Lower leg skin (tissue), 4 donors: ENCODE measurements around the gene EFCAB11. TPM values are rescaled to one million over a fixed set of nuclear protein-coding genes. Genes with fewer than 3 reads are reported as not detected.

Experiments used
- DNase-seq, 2 donors: peaks; one replicate each; pipeline ENCODE4 v3.0.0-alpha.2; 2019; ENCODE audit warnings: low spot score in 2 of 2
- H3K4me3 ChIP-seq: fragments of 200-600 bp; sonication (generic); 2 replicates; pipeline ENCODE4 v1.5.1; 2017; ENCODE audit warnings: mild to moderate bottlenecking, low read depth; ENCODE audit not compliant: poor library complexity, severe bottlenecking
- POLR2A ChIP-seq, 2 donors: fragments of 450-650 bp; IDR thresholded peaks; one replicate each; pipeline ENCODE4 v1.6.1; 2016 to 2017; ENCODE audit warnings: antibody characterized with exemption in 2 of 2, mild to moderate bottlenecking in 1 of 2, moderate library complexity in 1 of 2
- WGBS, 2 donors: methylation state at CpG; one replicate each; pipeline ENCODE4 v1.1.5; 2018; 5-methylcytosine and 5-hydroxymethylcytosine counted together
- intact Hi-C: fragments of 100-400 bp; cut with DNase I; formaldehyde crosslinking; loops from one replicate; pipeline ENCODE4 v1.15.0; 2023; ENCODE audit warnings: low total_unique reads
- total RNA-seq, 4 donors: library from RNA; depleted of rRNA; stranded (reverse); fragments of >200 nt; gene quantifications; one replicate each; pipeline ENCODE4 v1.1.0, GENCODE V29; 2016
- TF ChIP-seq, protein P1 (sequence below), 3 donors: fragments of 450-650 bp; IDR thresholded peaks; one replicate each; pipeline ENCODE4 v1.5.1; 2016; ENCODE audit warnings: antibody characterized with exemption in 3 of 3, mild to moderate bottlenecking in 3 of 3, moderate library complexity in 2 of 3

The EFCAB11 gene
- total RNA-seq, 4 donors from 2014 or later, result 2.6 to 9.6 (median 4.7) TPM

DNA sequence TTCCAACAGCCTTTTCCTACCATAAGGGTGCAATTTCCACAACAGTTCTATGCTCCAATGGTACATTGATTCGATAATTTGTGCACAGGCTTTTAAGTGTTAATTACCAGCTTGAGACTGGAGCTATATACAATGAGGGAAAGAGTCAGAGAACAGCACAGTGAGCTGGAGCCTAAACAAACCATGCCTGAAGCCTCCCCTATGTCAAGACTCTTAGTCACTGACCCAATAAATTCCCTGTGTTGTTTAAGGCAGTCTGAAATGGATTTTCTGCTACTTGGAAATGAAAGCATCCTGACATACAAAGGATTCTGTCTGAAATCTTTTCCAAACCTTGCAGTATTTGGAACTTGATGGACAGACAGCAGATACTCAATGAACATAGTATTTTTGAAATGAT lies 149.0 kb downstream of the EFCAB11 start:
- WGBS, 2 donors, result 95 to 100% methylated on average over 1 of the region's 1 CpG
- intact Hi-C loops, result no loop called here
- DNase-seq, result no peak
- H3K4me3 ChIP-seq, result no peak overlapping the region
- TF ChIP-seq, protein P1, sequence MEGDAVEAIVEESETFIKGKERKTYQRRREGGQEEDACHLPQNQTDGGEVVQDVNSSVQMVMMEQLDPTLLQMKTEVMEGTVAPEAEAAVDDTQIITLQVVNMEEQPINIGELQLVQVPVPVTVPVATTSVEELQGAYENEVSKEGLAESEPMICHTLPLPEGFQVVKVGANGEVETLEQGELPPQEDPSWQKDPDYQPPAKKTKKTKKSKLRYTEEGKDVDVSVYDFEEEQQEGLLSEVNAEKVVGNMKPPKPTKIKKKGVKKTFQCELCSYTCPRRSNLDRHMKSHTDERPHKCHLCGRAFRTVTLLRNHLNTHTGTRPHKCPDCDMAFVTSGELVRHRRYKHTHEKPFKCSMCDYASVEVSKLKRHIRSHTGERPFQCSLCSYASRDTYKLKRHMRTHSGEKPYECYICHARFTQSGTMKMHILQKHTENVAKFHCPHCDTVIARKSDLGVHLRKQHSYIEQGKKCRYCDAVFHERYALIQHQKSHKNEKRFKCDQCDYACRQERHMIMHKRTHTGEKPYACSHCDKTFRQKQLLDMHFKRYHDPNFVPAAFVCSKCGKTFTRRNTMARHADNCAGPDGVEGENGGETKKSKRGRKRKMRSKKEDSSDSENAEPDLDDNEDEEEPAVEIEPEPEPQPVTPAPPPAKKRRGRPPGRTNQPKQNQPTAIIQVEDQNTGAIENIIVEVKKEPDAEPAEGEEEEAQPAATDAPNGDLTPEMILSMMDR (IDR thresholded peaks at IDR 0.05), result no peak
- TF ChIP-seq POLR2A (IDR thresholded peaks at IDR 0.05), result no peak

DNA sequence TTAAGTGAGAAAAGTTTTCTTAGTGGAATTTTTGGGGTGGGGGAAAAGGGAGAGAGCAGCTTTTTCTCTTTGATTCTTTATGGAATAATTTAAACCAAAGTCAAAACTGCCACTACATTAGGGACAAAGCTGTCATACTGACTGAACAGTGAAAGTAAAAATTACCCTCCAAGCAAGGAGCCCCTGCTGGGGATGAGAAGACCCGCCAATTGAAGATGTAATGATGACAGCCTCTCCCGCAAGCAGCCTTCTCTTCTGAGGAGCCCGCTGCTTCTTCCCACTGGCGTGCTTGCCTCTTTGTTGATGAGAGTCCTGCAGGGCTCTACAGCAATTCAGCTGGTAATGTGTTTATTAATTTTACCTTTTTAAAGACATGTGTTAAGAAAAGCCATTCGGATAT lies 151.0 kb downstream of the EFCAB11 start:
- WGBS, 2 donors, result 93 to 95% methylated on average over 5 of the region's 5 CpGs
- no peak overlapping the region for H3K4me3 ChIP-seq
- DNase-seq, result no peak
- no peak for TF ChIP-seq POLR2A (IDR thresholded peaks at IDR 0.05)
- TF ChIP-seq, protein P1 (IDR thresholded peaks at IDR 0.05), result no peak
- intact Hi-C loops, result no loop called here

DNA sequence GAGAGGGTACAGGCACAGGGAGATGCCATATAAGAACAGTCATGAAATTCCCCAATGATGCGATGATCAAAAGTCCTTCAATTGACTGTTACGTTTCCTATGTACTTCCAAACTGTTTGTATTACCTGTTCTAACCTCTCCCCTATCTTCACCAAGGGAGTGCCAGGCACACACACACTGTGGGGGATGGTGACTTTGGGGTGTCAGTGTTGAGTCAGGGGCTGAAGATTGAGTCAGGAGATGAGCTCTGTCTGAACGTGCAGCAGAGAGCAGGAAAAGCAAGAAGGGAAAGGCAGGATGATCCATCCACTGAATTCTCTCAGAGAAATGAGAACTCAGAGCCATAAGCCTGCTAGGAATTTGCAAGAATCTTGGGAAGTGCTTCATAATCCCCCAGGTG lies 153.4 kb downstream of the EFCAB11 start:
- H3K4me3 ChIP-seq, result no peak overlapping the region
- intact Hi-C loops, result no loop called here
- DNase-seq, result no peak
- WGBS, 2 donors, result 54 to 62% methylated on average over 3 of the region's 3 CpGs
- no peak for TF ChIP-seq POLR2A (IDR thresholded peaks at IDR 0.05)
- TF ChIP-seq, protein P1 (IDR thresholded peaks at IDR 0.05), result no peak

DNA sequence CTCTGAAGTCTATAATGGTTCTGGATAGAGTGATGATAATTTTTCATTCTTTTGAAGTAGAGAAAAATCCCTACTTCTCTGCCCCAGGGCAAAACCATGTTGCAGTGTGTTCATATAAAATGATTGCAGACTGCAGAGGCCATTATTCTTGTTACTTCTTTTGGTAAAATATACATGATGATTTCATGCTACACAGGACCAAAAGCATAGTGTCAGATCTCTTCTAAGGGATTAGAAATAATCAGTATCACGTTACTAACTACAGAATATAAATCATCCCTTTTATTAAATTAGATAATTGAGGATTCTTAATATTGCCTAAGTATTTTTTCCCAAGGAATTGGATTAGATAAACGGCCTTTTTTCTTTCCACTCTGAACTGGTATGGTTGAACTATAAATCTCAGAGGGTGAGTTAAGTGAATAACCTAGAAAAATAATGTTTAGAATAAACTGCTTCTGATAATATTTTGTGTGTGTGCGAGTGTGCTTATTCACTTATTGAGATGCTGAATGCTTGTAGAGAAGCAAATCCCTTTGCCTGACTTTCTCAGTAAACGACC lies 156.2 kb downstream of the EFCAB11 start:
- intact Hi-C loops, result no loop called here
- TF ChIP-seq, protein P1 (IDR thresholded peaks at IDR 0.05), result no peak
- TF ChIP-seq POLR2A (IDR thresholded peaks at IDR 0.05), result no peak
- 63 to 65% methylated on average over 4 of the region's 4 CpGs for WGBS, 2 donors
- DNase-seq, result no peak
- H3K4me3 ChIP-seq, result no peak overlapping the region

DNA sequence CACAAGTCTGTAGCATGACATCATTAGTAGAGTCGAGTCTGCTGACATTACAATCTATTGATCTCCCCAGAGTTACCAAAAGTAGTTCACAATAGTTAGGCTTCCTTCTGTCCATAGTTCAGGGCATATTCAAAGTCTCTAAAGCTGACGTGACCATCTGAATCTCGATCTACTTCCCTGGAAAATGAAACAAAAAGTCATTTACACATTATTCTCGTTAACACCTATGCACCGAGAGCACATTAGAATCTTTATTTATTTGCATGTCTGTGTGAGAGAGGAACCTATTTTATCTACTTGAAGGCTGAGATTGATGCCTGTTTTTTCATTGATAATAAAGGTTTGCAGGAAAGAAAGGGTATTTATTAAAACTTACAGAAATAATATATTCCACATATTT lies 157.4 kb downstream of the EFCAB11 start:
- intact Hi-C loops, result no loop called here
- no peak for DNase-seq
- 74 to 88% methylated on average over 5 of the region's 5 CpGs for WGBS, 2 donors
- no peak overlapping the region for H3K4me3 ChIP-seq
- no peak for TF ChIP-seq POLR2A (IDR thresholded peaks at IDR 0.05)
- TF ChIP-seq, protein P1 (IDR thresholded peaks at IDR 0.05), result no peak

DNA sequence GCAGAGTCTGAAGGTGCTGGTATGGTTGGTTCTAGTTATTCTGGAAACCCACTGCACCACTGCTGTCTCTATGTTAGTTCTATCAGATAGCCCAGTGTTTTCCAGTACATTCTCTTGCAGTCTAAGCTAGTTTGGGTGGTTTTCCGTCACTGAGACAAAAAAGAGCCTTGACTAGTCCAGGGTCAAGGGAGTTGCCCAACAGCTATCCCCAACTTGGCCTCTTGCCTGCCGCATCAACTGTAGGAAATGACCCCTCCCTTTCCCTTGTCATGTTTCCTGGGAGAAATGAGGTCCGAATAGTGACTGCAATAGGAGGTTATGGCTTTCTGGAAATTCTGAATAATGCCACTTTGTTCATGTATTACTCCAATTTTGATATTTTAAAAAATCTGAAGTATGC lies 160.4 kb downstream of the EFCAB11 start:
- TF ChIP-seq, protein P1 (IDR thresholded peaks at IDR 0.05), result no peak
- TF ChIP-seq POLR2A (IDR thresholded peaks at IDR 0.05), result no peak
- WGBS, 2 donors, result 62 to 65% methylated on average over 3 of the region's 3 CpGs
- intact Hi-C loops, result loop anchor here (2.0 kb wide), 1 partner anchor 65 kb away; no protein-coding TSS in a partner anchor
- H3K4me3 ChIP-seq, result no peak overlapping the region
- peak; percentile 80 to 93 for DNase-seq
